Measurements from ENCODE around the gene SPDYE6.

GRCh38 chr7:102313997-102314780 is 42.1 kb downstream of the SPDYE6 start:
- TF ChIP-seq, protein P1, sequence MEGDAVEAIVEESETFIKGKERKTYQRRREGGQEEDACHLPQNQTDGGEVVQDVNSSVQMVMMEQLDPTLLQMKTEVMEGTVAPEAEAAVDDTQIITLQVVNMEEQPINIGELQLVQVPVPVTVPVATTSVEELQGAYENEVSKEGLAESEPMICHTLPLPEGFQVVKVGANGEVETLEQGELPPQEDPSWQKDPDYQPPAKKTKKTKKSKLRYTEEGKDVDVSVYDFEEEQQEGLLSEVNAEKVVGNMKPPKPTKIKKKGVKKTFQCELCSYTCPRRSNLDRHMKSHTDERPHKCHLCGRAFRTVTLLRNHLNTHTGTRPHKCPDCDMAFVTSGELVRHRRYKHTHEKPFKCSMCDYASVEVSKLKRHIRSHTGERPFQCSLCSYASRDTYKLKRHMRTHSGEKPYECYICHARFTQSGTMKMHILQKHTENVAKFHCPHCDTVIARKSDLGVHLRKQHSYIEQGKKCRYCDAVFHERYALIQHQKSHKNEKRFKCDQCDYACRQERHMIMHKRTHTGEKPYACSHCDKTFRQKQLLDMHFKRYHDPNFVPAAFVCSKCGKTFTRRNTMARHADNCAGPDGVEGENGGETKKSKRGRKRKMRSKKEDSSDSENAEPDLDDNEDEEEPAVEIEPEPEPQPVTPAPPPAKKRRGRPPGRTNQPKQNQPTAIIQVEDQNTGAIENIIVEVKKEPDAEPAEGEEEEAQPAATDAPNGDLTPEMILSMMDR (IDR thresholded peaks at IDR 0.05) = no peak
- TF ChIP-seq GATA2 (CRISPR knock-in tag; IDR thresholded peaks at IDR 0.05) (no peak), NRF1 (IDR thresholded peaks at IDR 0.05; ENCODE audit: low read depth, low read length) (no peak), ELF1 (IDR thresholded peaks at IDR 0.05) (no peak), POLR2AphosphoS5 (IDR thresholded peaks at IDR 0.05; ENCODE audit: low read depth, low read length) (no peak), EZH2phosphoT487 (IDR thresholded peaks at IDR 0.05; ENCODE audit: borderline replicate concordance, low read depth) (no peak), EP300 (IDR thresholded peaks at IDR 0.05; ENCODE audit: borderline replicate concordance in 1 of 2, low read depth in 1 of 2, low read length in 1 of 2) (no peak)

Measured in SK-N-SH (cell line).